IPS-18c (cell line): ENCODE results near the gene PDE8A.
"Not testable (repeated sequence)": the region's sequence is repeated elsewhere in the genome, so short reads cannot be mapped to it uniquely, and the experiment has no call there.

ENCODE experiments used
- H3K4me3 ChIP-seq: 2 replicates; pipeline ENCODE4 v1.7.0; 2013; ENCODE audit warnings: low read depth, mild to moderate bottlenecking, low read length, moderate library complexity; ENCODE audit not compliant: insufficient read depth
- H3K9me3 ChIP-seq: one replicate; pipeline ENCODE4 v1.6.1; 2013; ENCODE audit warnings: mild to moderate bottlenecking, low read length, moderate library complexity; ENCODE audit not compliant: control insufficient read depth, insufficient read depth

The PDE8A gene

DNA sequence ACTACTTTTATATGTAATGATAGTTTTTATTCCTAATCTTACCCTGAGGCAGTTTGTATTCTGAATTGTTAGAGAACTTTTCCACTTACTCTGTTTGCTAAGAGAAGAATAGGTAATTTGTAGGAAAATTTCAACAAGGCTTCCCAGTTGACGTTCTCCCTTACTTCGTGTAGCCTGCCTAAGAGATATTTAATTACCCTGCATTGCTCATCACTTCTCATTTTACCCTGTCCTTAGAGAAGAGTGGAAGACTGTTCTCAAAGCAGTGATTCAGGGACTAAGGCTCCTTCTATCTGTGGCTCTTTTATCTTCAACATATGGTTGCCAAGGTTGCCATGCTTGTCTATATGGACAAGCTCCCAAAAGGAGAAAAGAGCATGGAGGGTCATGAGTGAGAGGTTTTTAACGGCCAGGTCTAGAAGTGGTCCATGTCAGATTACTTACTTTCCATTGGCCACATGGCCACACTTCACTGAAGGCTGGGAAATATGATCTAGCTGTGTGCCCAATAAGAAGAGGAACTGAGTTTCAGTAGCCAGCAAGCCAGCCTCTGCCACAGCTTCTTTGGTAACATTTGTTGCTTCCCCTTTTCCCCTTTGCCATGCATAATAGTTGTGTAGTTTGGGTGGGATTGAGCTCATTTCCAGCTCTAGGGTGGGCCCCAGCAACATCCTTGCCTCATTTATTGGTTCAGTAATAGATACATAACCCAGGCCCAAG, 22.1 kb downstream of the PDE8A start:
- no peak overlapping the region for H3K4me3 ChIP-seq
- H3K9me3 ChIP-seq = no peaks in the 10 kb centered on the region

GRCh38 chr15:85004550-85004949, 22.9 kb downstream of the PDE8A start:
- Histone ChIP-seq H3K9me3 (no peaks in the 10 kb centered on the region), H3K4me3 (no peak overlapping the region)

- H3K4me3 ChIP-seq = no peak overlapping the region
- no peaks in the 10 kb centered on the region for H3K9me3 ChIP-seq
Observed at GRCh38 chr15:85005319-85005718, 23.7 kb downstream of the PDE8A start.

DNA sequence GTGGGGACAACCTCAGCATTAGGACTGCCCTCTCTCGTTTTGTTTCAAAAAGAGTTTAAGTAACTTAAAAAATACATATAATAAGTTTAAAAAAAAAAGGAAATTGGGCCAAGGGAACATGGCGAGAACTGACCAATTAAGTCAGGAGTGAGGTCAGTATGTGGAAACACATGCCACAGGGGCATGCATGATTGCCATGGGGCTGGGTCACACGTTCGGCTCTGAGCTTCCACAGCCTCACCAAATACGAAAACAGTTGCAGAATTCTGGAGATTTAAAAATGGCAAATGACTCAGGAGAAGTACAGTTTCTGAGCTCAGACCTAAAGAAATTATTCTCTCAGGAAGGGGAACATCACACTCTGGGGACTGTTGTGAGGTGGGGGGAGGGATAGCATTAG, 24.1 kb downstream of the PDE8A start:
- Histone ChIP-seq H3K9me3 (no peaks in the 10 kb centered on the region), H3K4me3 (no peak overlapping the region)

GRCh38 chr15:85006201-85006600, 24.5 kb downstream of the PDE8A start:
- H3K4me3 ChIP-seq = no peak overlapping the region

GRCh38 chr15:85006655-85007054, 25.0 kb downstream of the PDE8A start:
- no peak overlapping the region for H3K4me3 ChIP-seq
- no peaks in the 10 kb centered on the region for H3K9me3 ChIP-seq

More at GRCh38 chr15:85006201-85006600, 24.5 kb downstream of the PDE8A start:
- no peaks in the 10 kb centered on the region for H3K9me3 ChIP-seq

DNA sequence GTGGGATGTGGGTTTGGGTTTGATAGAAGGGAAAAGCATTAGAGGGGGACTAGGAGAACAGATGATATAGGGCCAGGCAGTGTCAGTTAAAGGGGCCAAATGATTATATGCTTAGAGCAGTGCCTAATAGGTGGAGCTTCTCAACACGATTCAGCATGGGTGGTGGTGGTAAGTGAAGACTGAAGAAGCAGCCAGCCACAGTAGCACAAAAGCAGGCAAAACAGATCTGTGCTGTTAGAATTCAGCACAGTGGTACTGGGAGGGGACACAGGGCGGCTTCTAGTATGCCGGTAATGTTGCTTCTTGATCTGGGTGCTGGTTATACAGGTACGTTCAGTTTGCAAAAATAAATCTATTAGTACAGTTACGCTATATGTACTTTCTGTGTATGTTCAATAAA, 25.5 kb downstream of the PDE8A start:
- H3K9me3 ChIP-seq = no peaks in the 10 kb centered on the region

GRCh38 chr15:85007741-85008397, 26.2 kb downstream of the PDE8A start:
- Histone ChIP-seq H3K4me3 (no peak overlapping the region), H3K9me3 (no peaks in the 10 kb centered on the region)

More for the DNA sequence above, 25.5 kb downstream of the PDE8A start:
- no peak overlapping the region for H3K4me3 ChIP-seq

GRCh38 chr15:85008474-85009260, 27.0 kb downstream of the PDE8A start:
- Histone ChIP-seq H3K9me3 (no peaks in the 10 kb centered on the region), H3K4me3 (no peak overlapping the region)

- no peak overlapping the region for H3K4me3 ChIP-seq
Observed at GRCh38 chr15:85009435-85009834, 27.8 kb downstream of the PDE8A start.

GRCh38 chr15:85010071-85010385, 28.4 kb downstream of the PDE8A start:
- Histone ChIP-seq H3K9me3 (no peaks in the 10 kb centered on the region), H3K4me3 (no peak overlapping the region)

More at GRCh38 chr15:85009435-85009834, 27.8 kb downstream of the PDE8A start:
- no peaks in the 10 kb centered on the region for H3K9me3 ChIP-seq

DNA sequence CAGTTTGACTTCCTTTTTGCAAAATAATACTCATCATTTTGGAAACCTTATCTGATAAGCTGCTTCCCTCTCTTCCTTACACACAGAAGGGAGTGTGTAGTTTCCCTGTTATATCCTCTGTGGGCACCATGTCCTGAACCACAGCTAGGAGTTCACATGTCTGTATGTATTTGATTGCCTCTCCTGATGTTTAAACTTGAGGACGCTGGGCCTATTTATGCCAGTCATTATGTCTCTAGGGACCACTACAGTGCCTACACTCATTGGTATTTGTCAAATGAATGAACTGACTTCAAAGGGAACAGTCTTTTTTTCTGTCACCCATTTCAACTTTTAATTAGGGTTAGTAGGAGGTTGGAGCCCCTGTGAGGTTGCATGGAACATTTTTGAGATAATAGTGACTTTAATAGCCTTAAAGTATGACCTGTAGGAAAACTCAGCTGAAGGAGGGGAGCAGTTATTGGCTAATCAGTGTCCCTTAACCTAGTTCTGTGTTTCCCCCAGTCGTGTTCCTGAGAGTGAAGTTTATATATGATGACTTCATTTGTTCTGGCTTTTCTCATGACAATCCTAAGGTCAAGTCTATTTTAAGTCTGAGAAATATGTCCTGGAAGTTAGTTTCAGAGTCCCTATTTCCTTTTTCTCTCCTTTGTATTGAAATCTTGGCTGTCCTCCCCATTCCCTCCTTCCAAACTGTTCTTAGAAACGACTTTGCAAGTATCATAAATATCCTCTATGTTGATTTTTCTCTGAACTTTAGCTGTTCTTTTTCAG, 28.9 kb downstream of the PDE8A start:
- Histone ChIP-seq H3K4me3 (no peak overlapping the region), H3K9me3 (no peaks in the 10 kb centered on the region)

DNA sequence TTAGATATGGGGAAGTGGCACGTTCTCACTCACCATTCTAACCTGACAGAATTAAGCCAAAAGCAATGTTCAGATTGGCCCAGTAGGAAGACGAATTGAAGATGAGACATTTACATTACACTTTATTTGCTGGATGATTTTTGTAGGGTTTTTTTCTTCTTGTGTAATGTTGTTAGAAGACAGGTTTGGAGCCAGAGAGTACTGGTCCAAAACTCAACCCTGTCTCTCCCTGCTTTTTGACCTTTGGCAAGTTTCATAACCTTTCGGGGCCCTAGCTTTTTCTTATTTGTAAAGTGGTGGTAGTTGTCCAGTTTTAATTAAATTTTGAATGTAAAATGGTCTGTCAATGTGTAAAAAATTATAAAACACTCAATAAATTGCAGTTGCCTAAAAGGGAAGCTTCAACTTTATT, 29.5 kb downstream of the PDE8A start:
- Histone ChIP-seq H3K4me3 (no peak overlapping the region), H3K9me3 (no peaks in the 10 kb centered on the region)

- not testable (repeated sequence) for H3K4me3 ChIP-seq, H3K9me3 ChIP-seq
Observed at GRCh38 chr15:85011724-85012123, 30.1 kb downstream of the PDE8A start.

DNA sequence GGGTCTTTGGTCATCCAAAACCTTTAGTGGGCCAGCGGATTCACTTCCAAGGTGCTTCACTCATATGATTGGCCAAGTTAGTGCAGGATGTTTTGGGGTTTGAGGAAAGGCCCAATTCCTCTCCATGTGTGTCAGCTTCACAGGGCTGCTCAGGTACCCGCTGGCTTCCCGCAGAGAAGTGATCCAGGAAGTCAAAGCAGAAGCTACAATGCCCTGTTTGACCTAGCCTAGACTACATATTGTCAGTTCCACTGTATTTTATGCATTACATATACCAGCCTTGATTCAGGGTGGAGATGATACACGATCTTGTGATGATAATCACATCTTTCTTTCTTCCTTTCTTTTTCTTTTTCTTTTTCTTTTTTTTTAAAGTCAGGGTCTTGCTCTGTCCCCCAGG, 32.1 kb downstream of the PDE8A start:
- no peak overlapping the region for H3K4me3 ChIP-seq
- no peaks in the 10 kb centered on the region for H3K9me3 ChIP-seq

DNA sequence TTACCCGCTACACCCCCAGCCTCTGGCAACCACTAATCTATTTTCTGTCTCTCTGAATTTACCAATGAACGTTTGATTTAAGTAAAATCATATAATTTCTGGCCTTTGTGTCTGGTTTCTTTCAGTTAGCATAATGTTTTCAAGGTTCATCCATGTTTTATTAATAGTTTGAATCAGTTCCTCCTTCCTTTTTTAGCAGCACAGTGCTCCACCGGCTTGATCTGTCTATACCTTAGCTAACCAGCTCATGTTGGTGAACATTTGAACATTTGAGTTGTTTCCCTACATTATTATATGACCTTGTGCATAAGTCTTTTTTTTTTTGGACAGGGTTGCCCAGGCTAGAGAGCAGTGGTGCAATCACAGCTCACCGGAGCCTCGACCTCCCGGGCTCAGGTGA, 33.3 kb downstream of the PDE8A start:
- no peaks in the 10 kb centered on the region for H3K9me3 ChIP-seq
- no peak overlapping the region for H3K4me3 ChIP-seq

DNA sequence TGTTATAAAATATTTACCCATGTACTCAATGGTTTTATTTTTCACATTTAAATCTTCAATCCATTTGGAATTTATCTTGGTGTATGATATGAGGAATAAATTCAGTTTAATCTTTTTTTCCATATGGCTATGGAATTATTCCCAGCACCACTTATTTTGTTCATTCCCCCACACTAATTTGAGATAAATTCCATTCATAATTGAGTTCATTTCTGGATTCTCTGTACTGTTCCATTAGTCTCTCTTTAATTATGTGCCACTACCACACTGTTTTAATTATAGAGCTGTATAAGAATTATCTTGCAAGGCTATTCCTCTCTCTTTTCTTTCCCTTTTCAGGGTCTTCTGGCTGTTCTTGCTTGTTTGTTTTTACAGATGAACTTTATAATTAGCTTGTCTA, 34.6 kb downstream of the PDE8A start:
- Histone ChIP-seq H3K9me3 (no peaks in the 10 kb centered on the region), H3K4me3 (no peak overlapping the region)
